M059J (cell line): ENCODE results near the gene ST6GAL2. TPM values are rescaled to one million over a fixed set of nuclear protein-coding genes. Genes with fewer than 3 reads are reported as not detected.

Source experiments
- DNase-seq: peaks from one replicate; pipeline ENCODE4 v3.0.0-alpha.2; 2012; ENCODE audit warnings: low read depth
- total RNA-seq: library from RNA; depleted of rRNA; stranded (reverse); fragments of >200 nt; shearing (Covaris generic); gene quantifications from 2 replicates; pipeline ENCODE4 v1.2.3, GENCODE V29; 2014

The ST6GAL2 gene
- total RNA-seq, 1 experiment from 2014 or later, result not detected

DNA sequence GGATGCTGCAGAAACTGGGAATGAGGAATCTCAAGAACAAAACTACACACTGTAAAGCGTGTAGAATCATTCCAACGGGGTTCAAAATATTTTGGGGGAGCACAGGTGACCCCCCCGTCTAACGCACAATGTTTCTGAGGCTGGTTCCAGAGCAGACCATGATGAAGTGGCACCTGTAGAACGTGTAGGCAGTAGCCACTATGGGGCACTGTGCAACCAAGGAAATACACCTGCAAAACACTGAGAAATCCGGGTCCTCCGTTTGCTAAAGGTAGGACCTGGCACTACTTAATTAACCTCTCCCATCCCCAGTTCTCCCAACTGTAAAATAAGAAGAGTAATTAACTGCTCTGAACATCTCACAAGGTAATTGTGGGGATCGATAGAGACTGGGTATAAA is 22.6 kb downstream of the ST6GAL2 start:
- no peak for DNase-seq

GRCh38 chr2:106859498-106859897 is 26.5 kb downstream of the ST6GAL2 start:
- DNase-seq, result no peak

- no peak for DNase-seq
These were observed 27.2 kb downstream of the ST6GAL2 start for GRCh38 chr2:106858810-106859209.

DNA sequence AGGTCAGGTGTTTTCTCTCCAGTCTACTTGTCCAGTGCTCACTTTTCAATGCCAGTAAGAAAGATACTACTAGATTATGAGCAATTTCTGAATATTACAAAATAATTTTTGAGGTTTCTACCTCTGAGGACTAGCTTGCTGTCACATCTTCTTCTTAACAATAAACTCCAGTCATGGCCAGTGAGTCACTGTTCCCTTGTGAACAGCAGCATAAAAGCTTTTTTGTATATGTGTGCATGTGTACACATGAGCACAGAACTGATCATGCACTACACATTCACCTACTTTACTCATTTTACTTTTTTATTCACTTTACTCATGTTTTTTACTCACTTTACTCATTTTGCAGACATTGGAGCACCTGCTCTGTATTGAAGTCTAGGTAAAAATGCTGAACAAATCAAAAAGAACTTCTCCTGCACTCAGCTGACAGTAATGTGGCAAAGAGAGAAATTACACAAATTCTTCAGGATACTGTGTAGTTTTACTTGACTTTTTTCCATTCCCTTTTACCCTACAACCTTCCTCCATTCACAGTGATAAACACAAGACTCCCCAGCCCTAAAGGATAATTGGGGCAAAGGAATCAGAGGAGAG is 28.0 kb downstream of the ST6GAL2 start:
- no peak for DNase-seq

GRCh38 chr2:106853631-106854030 is 32.3 kb downstream of the ST6GAL2 start:
- no peak for DNase-seq

DNA sequence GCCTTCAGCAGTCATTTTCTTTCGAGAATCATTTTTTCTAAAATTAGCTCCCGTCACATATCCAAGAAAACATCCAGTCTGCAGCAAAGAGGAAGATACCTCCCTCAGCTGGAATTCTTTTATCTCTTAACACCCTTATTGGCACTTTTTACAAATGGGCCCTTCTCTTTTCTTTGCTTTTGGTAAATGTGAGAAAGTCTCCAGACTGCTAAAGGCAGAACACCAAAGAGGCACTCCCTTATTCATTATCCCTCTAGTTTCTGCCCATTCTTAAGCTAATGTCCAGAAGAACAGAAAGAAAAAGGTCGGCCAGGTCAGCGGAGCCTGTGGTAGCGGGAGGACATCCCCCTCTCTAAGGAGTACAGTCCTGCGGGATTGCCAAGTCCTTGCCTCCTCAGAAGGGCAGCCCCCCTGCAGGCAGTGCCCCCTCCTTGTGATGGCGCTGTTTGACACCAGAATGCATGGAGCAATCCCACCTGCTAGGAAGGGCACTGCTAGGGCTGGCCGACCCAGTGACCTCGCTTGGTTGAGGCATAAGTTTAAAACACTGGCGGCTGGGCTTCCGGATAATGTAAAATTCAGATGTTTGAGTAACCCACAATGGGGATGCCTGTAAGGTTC is 34.0 kb downstream of the ST6GAL2 start:
- no peak for DNase-seq

DNA sequence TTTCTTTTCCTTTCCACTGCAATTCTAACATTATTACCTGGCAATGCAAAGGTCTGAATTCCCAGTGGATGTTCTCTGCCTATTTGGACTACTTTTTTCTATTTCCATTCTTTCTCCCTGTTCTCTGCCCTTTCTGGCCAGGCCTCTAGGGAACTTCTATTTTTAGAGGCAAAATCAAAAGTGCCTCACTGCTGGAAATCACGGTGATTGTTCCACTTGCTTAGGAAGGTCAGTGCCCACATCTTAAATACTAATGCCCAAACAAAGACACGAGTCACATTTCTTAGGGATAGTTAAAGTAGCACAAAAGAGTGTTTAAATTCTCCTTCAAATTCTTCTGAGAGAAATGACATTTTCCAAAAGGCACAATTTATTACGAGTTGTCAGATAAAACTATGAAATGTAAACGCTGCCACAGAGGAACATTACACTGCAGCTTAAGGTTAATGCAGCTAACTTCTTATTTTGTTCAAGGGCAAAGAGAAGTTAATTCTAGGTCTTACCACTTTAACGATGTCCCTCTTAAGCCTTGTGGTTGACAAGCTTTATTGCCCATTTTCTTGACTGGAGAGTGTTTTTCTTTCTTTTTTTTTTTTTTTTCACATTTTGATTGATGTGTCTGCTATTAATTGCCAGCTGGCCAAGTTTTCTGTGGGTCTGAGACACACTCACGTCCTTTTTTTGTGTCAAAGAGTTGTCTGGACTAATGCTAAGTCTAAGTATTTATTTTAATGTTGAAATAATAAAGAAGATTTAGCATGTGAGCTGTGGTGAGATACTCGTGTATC is 34.7 kb downstream of the ST6GAL2 start:
- DNase-seq, result no peak

DNA sequence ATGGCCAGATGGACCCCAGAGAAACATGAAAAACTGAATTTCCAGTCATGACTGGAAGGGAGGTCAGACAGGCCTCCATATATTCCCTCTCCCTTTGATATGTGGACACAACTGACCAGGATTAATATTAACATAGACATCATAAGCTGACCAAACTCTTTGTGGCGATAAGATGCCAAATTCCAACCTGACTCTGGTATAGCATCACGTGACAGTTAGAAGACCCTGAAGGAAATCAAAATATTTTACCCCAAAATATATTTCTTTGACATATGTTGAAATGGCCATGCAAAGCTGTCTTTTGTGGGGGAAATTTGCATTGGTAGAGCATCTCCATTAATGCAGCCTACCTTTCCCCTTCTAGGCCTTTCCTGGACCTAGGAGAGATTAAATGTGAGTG is 36.7 kb downstream of the ST6GAL2 start:
- DNase-seq, result no peak

GRCh38 chr2:106847366-106847765 is 38.6 kb downstream of the ST6GAL2 start:
- no peak for DNase-seq

DNA sequence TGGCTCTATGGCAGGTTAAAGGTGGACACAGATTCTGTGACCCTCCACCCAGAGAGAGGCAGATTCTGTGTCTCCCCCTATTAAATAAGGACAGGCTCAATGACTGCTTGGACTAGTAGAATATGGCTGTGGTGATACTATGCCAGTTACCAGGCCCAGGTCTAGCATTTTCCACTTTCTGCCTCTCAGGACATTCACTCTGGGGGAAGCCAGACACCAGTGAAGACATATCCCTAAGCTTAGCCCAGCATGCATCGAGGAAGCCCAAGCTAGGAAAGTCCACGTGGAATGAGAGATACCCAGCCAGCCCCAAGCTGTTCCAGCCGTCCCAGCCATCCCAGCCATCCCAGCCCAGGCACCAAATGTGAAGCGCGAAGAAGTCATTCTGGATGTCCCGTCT is 40.3 kb downstream of the ST6GAL2 start:
- DNase-seq, result no peak

DNA sequence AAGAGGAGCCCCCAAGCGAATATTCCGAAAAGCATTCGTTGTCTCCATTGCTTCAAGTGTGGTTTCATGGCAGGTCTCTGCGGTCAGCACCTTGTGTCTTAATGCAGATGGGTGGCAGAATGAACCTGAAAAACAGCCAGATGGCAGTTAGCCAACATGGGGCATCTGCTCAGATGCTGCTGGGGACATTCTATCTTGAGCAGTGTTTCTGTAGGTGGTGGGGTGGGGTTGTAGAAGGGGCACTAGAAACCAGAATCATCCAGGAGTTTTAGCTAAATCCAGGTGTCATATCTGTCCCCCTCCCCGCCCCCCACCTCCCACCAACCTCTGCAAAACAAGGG is 42.1 kb downstream of the ST6GAL2 start:
- no peak for DNase-seq

- no peak for DNase-seq
These were observed 42.7 kb downstream of the ST6GAL2 start for GRCh38 chr2:106843001-106843909.

- no peak for DNase-seq
These were observed 43.9 kb downstream of the ST6GAL2 start for GRCh38 chr2:106841886-106842645.

DNA sequence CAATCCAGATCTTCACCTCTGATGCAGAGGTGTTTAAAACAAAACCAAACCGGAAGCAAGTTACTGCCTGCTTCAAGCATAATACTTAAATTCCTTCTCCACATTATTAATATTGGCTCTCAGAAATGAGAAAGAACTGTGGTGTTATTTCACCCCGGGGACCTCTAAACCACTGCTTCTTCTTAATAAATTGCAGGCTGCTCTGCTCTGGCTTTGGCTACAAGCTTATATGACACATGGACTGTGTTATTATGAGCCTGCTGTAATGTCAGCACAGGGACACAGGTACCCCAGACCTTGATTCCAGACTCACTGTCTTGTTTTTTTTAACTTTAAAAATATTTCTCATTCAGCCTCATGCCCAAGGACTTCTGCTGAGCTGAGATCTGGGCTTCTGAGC is 45.1 kb downstream of the ST6GAL2 start:
- no peak for DNase-seq

- no peak for DNase-seq
These were observed 45.9 kb downstream of the ST6GAL2 start for GRCh38 chr2:106839849-106840595.

DNA sequence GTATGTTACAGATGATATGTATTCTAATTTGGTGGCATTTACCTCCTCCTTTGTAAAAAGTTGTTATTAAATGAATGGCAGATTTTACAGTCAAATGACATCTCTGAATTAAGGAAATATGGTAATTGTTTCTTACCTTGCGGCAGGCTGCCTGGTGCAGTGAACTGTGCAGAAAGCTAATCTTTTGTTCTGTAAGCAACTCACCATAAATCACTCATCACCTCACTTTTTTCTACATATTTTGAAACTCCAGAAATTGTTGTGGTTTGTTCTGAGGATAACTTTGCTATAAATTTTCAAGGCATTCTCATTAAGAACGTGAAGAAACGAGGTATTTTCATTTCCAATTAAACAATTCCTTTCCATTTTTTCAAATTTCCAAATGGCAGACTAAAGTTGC is 52.7 kb downstream of the ST6GAL2 start:
- DNase-seq, result no peak

DNA sequence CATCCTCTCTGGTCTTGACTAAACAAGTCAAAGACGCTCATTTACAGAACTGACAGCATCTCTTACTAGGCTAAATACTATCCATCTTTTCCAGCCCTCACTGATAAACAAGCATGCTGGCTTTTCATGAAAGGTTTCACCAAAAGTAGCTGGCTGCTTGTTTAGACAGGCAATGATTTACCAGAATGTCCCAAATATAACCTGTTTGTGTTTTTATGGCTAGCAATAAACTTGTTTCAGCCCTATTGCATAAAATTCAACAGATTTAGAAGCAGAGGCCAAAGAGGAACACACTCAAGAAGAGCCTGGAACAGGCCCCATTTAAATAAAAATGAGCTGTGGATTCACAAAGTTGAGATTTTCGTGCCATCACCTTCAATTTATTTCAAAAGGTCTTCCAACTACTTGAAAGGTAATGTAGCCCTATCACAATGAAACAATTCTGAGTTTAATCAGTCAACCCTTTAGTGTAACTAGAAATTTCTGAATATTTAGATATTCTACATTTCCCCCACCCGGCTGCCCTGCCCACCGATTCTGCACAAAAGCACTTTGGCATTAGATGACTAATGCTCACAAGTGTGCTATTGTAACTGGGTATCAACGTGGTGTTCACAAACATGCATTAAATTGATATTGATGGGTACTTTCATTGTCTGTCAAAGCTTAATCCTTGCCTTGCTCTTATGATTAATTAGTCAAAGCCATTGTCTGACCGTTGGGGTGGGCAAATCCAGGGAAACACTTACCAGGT is 54.0 kb downstream of the ST6GAL2 start:
- DNase-seq, result no peak

DNA sequence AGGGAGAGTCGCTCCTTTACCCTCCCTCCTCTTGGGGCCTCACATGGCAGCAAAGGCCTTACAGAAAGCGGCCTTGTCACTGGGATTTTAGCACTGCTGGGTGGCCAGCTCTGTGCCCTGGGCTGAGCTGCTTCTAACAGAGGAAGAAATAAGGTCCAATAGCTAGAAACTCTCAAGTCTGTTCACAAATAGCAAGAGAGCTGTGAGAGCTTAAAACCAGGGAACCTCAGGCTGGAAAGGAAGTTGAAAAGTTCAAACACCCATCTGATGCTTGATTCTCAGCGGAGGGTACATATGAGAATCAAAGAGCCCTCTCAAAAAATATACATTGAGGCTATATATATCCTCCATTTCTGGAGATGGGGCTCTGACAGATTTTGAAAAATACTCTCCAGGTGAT is 54.7 kb downstream of the ST6GAL2 start:
- DNase-seq, result no peak

DNA sequence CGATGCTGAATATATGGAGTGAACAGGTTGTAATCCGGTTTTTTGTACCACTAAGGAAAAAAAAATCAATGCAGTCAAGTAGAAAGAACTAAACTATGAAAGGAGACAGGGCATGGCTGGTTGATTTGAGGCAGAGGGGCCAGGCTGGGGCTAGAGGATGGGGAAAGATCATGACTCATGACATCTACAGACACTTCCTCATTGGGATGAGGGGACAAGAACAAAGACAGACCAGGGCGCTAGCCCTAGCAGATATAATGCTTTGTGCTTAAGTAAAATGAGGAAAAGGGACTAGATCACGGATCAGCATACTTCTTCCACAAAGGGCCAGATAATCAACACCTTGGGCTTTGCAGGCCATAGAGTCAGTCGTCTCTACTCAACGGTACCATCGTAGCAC is 55.8 kb downstream of the ST6GAL2 start:
- no peak for DNase-seq

DNA sequence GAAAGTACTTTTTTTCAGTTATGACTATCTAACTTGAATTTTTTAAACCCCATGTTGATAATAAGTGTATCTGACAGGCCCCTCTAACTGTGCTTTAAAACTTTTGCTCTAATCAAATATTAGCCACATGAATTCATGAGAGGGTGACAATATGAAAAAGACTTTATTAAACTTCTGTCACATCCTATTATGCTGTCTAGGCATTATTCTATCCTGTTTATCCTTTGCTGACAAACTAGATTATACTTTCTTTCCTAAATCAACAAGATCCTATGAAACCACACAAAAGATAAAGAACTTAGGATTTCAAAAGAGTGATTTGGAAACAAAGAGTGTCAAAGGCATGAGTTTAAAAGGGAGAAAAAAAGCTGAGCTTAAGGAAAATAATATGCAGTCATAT is 57.8 kb downstream of the ST6GAL2 start:
- no peak for DNase-seq
